HepG2 (cell line): ENCODE results near the gene MPIG6B. TPM values are rescaled to one million over a fixed set of nuclear protein-coding genes. Genes with fewer than 3 reads are reported as not detected.

ENCODE experiments used
- GATAD2A ChIP-seq: IDR thresholded peaks from 2 replicates; pipeline ENCODE4 v1.6.1; 2016
- HIVEP1 ChIP-seq: sonication (generic); formaldehyde crosslinking; IDR thresholded peaks from 2 replicates; pipeline ENCODE4 v1.4.0; 2020; ENCODE audit warnings: mild to moderate bottlenecking, missing genetic modification reagents
- MBD4 ChIP-seq: IDR thresholded peaks from 2 replicates; pipeline ENCODE4 v1.6.1; 2012; ENCODE audit warnings: low read length, inconsistent platforms, borderline replicate concordance
- MED13 ChIP-seq: sonication (generic); formaldehyde crosslinking; IDR thresholded peaks from 2 replicates; pipeline ENCODE4 v1.5.0; 2020; ENCODE audit warnings: missing genetic modification reagents
- PITX1 ChIP-seq: sonication (generic); formaldehyde crosslinking; IDR thresholded peaks from 2 replicates; pipeline ENCODE4 v1.5.1; 2020; ENCODE audit warnings: mild to moderate bottlenecking, missing genetic modification reagents
- POLR2AphosphoS5 ChIP-seq: IDR thresholded peaks from 2 replicates; pipeline ENCODE4 v1.6.1; 2012; ENCODE audit warnings: low read depth, low read length
- SATB2 ChIP-seq: sonication (generic); formaldehyde crosslinking; IDR thresholded peaks from 2 replicates; pipeline ENCODE4 v1.5.0; 2020; ENCODE audit warnings: missing genetic modification reagents
- SIN3B ChIP-seq: fragments of 150-350 bp; IDR thresholded peaks from 2 replicates; pipeline ENCODE4 v1.6.1; 2014; ENCODE audit warnings: low read length
- SMAD9 ChIP-seq: sonication (generic); formaldehyde crosslinking; IDR thresholded peaks from 2 replicates; pipeline ENCODE4 v1.5.1; 2020; ENCODE audit warnings: mild to moderate bottlenecking, missing genetic modification reagents
- U2AF2 ChIP-seq: fragments of 200-400 bp; formaldehyde crosslinking; IDR thresholded peaks from 2 replicates; pipeline ENCODE4 v1.6.1; 2017; ENCODE audit warnings: low read depth, mild to moderate bottlenecking, low read length
- WIZ ChIP-seq: sonication (generic); formaldehyde crosslinking; IDR thresholded peaks from 2 replicates; pipeline ENCODE4 v1.5.1; 2020; ENCODE audit warnings: mild to moderate bottlenecking, missing genetic modification reagents
- ZNF160 ChIP-seq: sonication (generic); formaldehyde crosslinking; IDR thresholded peaks from 2 replicates; pipeline ENCODE4 v1.8.0; 2022; ENCODE audit warnings: mild to moderate bottlenecking, inconsistent platforms, missing genetic modification reagents
- ZNF484 ChIP-seq: sonication (generic); formaldehyde crosslinking; IDR thresholded peaks from 2 replicates; pipeline ENCODE4 v1.5.1; 2020; ENCODE audit warnings: mild to moderate bottlenecking, low read depth, missing genetic modification reagents, borderline replicate concordance
- ZNF496 ChIP-seq: sonication (generic); formaldehyde crosslinking; IDR thresholded peaks from 2 replicates; pipeline ENCODE4 v1.8.1; 2023; ENCODE audit warnings: mild to moderate bottlenecking, moderate library complexity, missing genetic modification reagents; ENCODE audit not compliant: insufficient replicate concordance
- ZNF549 ChIP-seq: sonication (generic); formaldehyde crosslinking; IDR thresholded peaks from 2 replicates; pipeline ENCODE4 v1.5.0; 2020; ENCODE audit warnings: missing genetic modification reagents
- ZNF598 ChIP-seq: sonication (generic); formaldehyde crosslinking; IDR thresholded peaks from 2 replicates; pipeline ENCODE4 v1.5.1; 2020; ENCODE audit warnings: mild to moderate bottlenecking, missing genetic modification reagents, borderline replicate concordance
- ZNF614 ChIP-seq: IDR thresholded peaks from 2 replicates; pipeline ENCODE4 v1.6.1; 2018; ENCODE audit warnings: missing biosample characterization, missing genetic modification reagents, inconsistent platforms, borderline replicate concordance
- ZNF652 ChIP-seq: IDR thresholded peaks from 2 replicates; pipeline ENCODE4 v1.6.1; 2016; ENCODE audit warnings: low read depth, borderline replicate concordance
- ZNF850 ChIP-seq: sonication (generic); formaldehyde crosslinking; conservative IDR thresholded peaks from 2 replicates; pipeline ENCODE4 v1.9.0; 2021; ENCODE audit warnings: mild to moderate bottlenecking, missing genetic modification reagents
- ZSCAN22 ChIP-seq: sonication (generic); formaldehyde crosslinking; IDR thresholded peaks from 2 replicates; pipeline ENCODE4 v1.4.0; 2020; ENCODE audit warnings: mild to moderate bottlenecking, missing genetic modification reagents
- polyA plus RNA-seq, 8 experiments: library from polyadenylated mRNA; depleted of rRNA in 3 of 8; stranded (reverse) in 7 of 8; unstranded in 1 of 8; fragments of >200 nt; fragmentation: Illumina TruSeq in 4 of 8; extraction: Trizol in 4 of 8; gene quantifications; 2 replicates each; pipeline versions ENCODE4 v1.2.1 to v1.2.3, GENCODE V29; 2011 to 2016; ENCODE audit warnings: low read depth in 4 of 8, missing spikeins in 1 of 8, mixed read lengths in 1 of 8; ENCODE audit not compliant: insufficient read depth in 1 of 8
- total RNA-seq, 5 experiments: library from RNA; depleted of rRNA; stranded (reverse); fragments of >200 nt; fragmentation: Illumina TruSeq; extraction: Trizol; gene quantifications; 2 replicates each; pipeline ENCODE4 v1.2.3, GENCODE V29; 2016; ENCODE audit warnings: low read depth in 1 of 5
- TF ChIP-seq, protein P1 (sequence below): sonication (generic); formaldehyde crosslinking; IDR thresholded peaks from 2 replicates; pipeline ENCODE4 v1.4.0; 2020; ENCODE audit warnings: missing genetic modification reagents, borderline replicate concordance
- TF ChIP-seq, protein P2 (sequence below): sonication (generic); formaldehyde crosslinking; IDR thresholded peaks from 2 replicates; pipeline ENCODE4 v1.9.0; 2022; ENCODE audit warnings: missing genetic modification reagents, mild to moderate bottlenecking, borderline replicate concordance
- TF ChIP-seq, protein P3 (sequence below): sonication (generic); formaldehyde crosslinking; IDR thresholded peaks from 2 replicates; pipeline ENCODE4 v1.4.0; 2020; ENCODE audit warnings: low read depth, mild to moderate bottlenecking, missing genetic modification reagents
- TF ChIP-seq, protein P4 (sequence below), 2 experiments: sonication (generic) in 1 of 2; formaldehyde crosslinking in 1 of 2; IDR thresholded peaks; 2 replicates each; pipeline versions ENCODE4 v1.4.0 to v1.6.1; 2018 to 2020; ENCODE audit warnings: missing genetic modification reagents in 2 of 2, borderline replicate concordance in 1 of 2, low read depth in 1 of 2, mild to moderate bottlenecking in 1 of 2, missing biosample characterization in 1 of 2

The MPIG6B gene
- total and polyA plus RNA-seq, 2 of the 13 experiments (the other 11 are each of a cell fraction or from before 2014, with no cell fraction given) = not detected

DNA sequence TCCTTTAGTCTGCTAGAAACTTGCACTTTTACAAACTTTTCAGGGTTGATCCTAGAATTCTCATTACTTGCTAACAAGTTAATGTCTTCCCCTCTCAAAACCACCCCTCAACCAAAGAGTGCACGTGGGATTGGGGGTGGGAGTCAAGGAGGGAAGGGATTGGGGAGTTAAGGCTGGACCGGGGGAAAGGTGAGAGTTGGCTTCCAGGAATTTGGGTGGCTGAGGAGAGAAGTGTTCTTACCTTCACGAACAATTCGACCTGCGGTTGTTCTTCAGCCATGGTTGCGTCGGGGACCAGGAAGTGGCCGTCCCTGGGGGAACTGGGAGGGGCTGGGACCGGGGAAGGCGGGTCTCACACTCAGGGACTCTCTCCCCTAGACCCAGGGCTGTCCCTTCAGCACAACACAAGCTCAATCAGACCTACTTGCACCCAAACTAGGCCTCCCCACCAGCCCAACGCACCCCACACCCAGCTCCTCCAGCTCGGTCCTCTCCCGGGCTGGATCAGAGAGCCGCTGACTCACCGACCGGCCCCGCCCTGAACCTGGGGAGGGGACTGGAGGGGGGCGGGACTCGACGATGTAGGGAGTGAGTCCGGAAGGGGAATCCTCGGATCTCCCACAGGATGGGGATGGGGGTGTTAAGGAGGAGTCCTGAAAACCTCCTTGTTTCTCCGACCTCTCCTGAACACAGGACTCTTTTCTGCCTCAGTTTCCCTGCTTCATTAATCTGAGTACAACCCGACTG, 13.0 kb downstream of the MPIG6B start, which contains the start of gene CLIC1 (continued):
- TF ChIP-seq, protein P1, sequence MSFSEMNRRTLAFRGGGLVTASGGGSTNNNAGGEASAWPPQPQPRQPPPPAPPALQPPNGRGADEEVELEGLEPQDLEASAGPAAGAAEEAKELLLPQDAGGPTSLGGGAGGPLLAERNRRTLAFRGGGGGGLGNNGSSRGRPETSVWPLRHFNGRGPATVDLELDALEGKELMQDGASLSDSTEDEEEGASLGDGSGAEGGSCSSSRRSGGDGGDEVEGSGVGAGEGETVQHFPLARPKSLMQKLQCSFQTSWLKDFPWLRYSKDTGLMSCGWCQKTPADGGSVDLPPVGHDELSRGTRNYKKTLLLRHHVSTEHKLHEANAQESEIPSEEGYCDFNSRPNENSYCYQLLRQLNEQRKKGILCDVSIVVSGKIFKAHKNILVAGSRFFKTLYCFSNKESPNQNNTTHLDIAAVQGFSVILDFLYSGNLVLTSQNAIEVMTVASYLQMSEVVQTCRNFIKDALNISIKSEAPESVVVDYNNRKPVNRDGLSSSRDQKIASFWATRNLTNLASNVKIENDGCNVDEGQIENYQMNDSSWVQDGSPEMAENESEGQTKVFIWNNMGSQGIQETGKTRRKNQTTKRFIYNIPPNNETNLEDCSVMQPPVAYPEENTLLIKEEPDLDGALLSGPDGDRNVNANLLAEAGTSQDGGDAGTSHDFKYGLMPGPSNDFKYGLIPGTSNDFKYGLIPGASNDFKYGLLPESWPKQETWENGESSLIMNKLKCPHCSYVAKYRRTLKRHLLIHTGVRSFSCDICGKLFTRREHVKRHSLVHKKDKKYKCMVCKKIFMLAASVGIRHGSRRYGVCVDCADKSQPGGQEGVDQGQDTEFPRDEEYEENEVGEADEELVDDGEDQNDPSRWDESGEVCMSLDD (CRISPR knock-in tag) = no peak
- peak; percentile 73 for TF ChIP-seq GATAD2A (CRISPR knock-in tag)
- TF ChIP-seq SATB2 (CRISPR knock-in tag) = no peak
- TF ChIP-seq, protein P2, sequence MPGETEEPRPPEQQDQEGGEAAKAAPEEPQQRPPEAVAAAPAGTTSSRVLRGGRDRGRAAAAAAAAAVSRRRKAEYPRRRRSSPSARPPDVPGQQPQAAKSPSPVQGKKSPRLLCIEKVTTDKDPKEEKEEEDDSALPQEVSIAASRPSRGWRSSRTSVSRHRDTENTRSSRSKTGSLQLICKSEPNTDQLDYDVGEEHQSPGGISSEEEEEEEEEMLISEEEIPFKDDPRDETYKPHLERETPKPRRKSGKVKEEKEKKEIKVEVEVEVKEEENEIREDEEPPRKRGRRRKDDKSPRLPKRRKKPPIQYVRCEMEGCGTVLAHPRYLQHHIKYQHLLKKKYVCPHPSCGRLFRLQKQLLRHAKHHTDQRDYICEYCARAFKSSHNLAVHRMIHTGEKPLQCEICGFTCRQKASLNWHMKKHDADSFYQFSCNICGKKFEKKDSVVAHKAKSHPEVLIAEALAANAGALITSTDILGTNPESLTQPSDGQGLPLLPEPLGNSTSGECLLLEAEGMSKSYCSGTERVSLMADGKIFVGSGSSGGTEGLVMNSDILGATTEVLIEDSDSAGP = no peak; the same call in none of the 2 replicates
- TF ChIP-seq ZNF484 (CRISPR knock-in tag) = 0 out of 2 replicates have a peak, but pooled peaks have one; percentile 61
- TF ChIP-seq ZNF652 (CRISPR knock-in tag) = no peak
- no peak; the same call in 1 of the 2 replicates for TF ChIP-seq ZNF598 (CRISPR knock-in tag)
- no peak for TF ChIP-seq MBD4
- TF ChIP-seq POLR2AphosphoS5 = peak; percentile 94
- TF ChIP-seq ZNF160 (CRISPR knock-in tag) = no peak; the same call in 1 of the 2 replicates
- 0 out of 2 replicates have a peak, but pooled peaks have one; percentile 56 for TF ChIP-seq U2AF2
- TF ChIP-seq, protein P3, sequence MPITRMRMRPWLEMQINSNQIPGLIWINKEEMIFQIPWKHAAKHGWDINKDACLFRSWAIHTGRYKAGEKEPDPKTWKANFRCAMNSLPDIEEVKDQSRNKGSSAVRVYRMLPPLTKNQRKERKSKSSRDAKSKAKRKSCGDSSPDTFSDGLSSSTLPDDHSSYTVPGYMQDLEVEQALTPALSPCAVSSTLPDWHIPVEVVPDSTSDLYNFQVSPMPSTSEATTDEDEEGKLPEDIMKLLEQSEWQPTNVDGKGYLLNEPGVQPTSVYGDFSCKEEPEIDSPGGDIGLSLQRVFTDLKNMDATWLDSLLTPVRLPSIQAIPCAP (CRISPR knock-in tag) = no peak
- no peak for TF ChIP-seq ZNF549 (CRISPR knock-in tag)
- no peak for TF ChIP-seq ZNF496
- TF ChIP-seq SIN3B = peak; percentile 38; the same call in 1 of the 2 replicates
- TF ChIP-seq ZNF850 (CRISPR knock-in tag) = no peak
- peak; percentile 72 for TF ChIP-seq PITX1 (CRISPR knock-in tag)
- TF ChIP-seq SMAD9 (CRISPR knock-in tag) = no peak
- TF ChIP-seq, protein P4, sequence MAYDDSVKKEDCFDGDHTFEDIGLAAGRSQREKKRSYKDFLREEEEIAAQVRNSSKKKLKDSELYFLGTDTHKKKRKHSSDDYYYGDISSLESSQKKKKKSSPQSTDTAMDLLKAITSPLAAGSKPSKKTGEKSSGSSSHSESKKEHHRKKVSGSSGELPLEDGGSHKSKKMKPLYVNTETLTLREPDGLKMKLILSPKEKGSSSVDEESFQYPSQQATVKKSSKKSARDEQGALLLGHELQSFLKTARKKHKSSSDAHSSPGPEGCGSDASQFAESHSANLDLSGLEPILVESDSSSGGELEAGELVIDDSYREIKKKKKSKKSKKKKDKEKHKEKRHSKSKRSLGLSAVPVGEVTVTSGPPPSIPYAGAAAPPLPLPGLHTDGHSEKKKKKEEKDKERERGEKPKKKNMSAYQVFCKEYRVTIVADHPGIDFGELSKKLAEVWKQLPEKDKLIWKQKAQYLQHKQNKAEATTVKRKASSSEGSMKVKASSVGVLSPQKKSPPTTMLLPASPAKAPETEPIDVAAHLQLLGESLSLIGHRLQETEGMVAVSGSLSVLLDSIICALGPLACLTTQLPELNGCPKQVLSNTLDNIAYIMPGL (CRISPR knock-in tag; IDR thresholded peaks at IDR 0.05; ENCODE audit: borderline replicate concordance in 1 of 2, low read depth in 1 of 2) = peak; percentile 62 to 76; a peak in 2 of 4 replicates
- no peak for TF ChIP-seq ZSCAN22 (CRISPR knock-in tag)
- no peak for TF ChIP-seq WIZ (CRISPR knock-in tag)
- TF ChIP-seq ZNF614 (CRISPR knock-in tag) = peak; percentile 92; the same call in 1 of the 2 replicates
- peak; percentile 99 for TF ChIP-seq HIVEP1 (CRISPR knock-in tag)
- TF ChIP-seq MED13 = no peak
